NCI-H82 (cell line): ENCODE results near the gene OR1A1.
"Not testable (repeated sequence)": the region's sequence is repeated elsewhere in the genome, so short reads cannot be mapped to it uniquely, and the experiment has no call there.

ENCODE experiments used
- DNase-seq: peaks from one replicate; lab custom pipeline; 2025; lab: John Stamatoyannopoulos, UW

Gene OR1A1

DNA sequence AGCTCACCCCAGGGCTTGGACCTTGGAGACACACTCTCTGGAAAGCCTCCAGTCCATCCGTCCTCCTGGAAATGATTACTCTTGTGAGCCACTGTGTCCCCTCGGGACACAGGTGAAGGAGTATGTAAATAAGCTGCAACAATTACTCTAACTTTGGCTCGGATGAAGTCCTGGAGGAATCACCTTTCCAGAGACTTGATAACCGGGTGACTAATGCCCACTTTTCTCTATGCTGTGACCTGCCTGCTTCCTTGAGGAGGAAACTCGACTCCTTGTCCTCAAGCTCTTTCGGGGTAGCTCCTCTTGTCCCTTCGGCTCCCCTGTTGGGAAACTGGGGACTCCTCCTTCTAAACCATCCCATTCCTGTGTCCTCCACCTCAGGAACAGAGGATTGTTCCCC is at the start of gene OR1A1:
TSS of gene OR1A1 (plus strand) at position 301 of the 400 bp plus-strand sequence. CDS start 7,954 bp downstream, outside the sequence.
- DNase-seq: peak; percentile 8

GRCh38 chr17:3167574-3167973 is 39.9 kb upstream of the OR1A1 start:
- no peak for DNase-seq

DNA sequence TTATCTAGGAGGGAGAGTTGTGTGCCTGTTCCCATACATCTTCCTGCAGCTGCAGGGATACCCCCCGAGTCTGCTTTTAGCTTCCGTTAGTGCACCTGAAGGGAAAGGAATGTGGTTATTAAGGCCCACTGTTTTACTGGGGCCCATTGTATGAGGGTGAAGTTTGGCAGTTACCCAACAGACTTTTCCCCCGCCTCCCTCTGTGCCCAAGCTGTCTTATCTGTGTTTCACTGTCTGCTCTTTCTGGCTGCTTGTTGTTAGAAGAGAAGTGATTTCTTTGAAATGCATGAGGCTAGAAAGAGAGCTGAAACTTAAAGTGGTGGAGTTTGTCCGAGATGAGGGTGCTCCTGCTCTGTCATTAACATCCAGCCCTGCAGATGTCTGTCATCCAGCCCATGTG is 17.5 kb upstream of the OR1A1 start:
- DNase-seq: no peak

DNA sequence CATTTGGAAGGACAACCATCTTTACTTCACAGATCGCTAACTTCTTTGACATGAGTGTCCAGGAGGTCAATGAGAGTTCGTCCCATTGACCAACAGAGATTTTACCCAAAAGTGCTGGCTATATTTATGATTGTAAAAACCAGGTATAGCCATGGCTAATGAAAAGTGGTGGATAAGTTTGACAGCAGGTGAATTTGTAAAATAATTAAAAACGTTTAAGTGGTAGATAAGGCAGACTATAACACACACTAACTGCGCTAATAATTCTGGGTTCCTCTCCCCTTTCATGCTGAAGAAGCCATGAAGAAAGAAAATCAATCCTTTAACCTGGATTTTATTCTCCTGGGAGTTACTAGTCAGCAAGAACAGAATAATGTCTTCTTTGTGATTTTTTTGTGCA is 10.2 kb upstream of the OR1A1 start, which contains the start of gene OR1A2:
TSS of gene OR1A2 (plus strand) at position 301 of the 400 bp plus-strand sequence. CDS start at position 301, 0 bp downstream.
- DNase-seq: no peak

GRCh38 chr17:3208484-3208883 is 1.0 kb downstream of the OR1A1 start:
- DNase-seq: no peak

DNA sequence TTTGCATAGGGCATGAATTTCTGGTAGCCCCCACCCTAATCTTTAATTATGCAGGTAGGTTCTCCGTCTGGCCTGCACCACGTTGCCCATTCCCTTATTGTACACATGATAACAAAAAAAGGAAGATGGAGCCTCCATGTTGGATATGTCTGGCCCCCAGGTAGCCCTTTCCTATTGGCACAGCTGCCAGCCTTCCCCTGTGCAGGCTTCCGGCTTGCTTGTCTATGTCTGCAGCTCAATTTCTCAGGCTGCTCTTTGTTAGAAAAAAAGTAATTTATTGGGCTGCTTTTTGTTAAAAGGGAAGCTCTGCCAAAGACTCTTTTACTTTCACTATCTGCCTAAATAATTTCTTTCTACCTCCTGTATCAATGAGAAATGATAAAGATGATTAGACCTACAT is 5.5 kb downstream of the OR1A1 start:
- no peak for DNase-seq

DNA sequence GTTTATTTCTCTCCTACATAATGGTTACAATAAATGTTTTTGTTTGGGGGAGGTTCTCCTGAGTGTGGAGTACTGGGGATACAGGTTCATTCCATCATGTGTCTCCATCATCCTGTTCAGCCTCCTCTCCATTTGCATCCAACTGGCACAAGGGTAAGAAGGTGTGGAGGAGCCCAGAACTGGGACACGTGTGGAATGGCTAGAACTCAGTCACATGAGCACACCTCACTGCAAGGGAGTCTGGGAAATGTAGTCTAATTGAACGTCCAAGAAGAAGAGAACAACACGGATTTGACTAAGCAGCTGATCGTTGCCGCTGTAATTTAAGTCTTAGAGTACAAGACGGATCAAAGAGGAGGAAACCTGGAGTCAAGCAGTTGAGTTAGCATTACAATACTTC is 6.1 kb downstream of the OR1A1 start:
- DNase-seq: peak; percentile 57

GRCh38 chr17:3219978-3220377 is 12.5 kb downstream of the OR1A1 start:
- not testable (repeated sequence) for DNase-seq

DNA sequence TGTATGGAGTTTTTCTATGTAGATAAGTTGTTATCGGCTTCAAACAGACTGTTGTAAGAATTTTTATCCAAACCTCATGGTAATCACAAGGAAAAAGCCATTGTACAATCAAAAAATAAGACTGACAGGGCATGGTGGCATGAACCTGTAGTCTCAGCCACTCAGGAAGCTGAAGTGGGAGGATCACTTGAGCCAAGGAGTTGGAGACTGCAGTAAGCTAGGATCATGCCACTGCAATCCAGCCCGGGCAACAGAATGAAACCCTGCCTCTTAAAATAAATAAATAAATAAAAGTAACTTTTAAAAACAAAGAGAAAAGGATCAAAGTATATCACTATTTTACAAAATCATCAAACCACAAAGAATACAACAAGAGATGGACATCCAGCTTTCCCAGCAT is 14.4 kb downstream of the OR1A1 start:
- no peak for DNase-seq

DNA sequence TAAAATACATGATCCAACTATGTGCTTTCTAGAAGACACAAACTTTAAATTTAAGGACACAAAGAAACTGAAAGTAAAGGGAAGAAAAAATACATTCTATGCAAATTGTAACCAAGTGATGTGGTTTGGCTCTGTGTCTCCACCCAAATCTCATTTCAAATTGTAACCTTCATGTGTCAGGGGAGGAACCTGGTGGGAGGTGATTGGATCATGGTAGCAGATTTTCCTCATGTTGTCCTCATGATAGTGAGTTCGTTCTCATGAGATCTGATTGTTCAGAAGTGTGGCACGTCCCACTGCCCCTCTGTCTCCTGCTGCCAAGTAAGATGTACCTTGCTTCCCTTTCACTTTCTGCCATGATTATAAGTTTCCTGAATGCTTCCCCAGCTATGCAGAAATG is 15.0 kb downstream of the OR1A1 start:
- DNase-seq: no peak

DNA sequence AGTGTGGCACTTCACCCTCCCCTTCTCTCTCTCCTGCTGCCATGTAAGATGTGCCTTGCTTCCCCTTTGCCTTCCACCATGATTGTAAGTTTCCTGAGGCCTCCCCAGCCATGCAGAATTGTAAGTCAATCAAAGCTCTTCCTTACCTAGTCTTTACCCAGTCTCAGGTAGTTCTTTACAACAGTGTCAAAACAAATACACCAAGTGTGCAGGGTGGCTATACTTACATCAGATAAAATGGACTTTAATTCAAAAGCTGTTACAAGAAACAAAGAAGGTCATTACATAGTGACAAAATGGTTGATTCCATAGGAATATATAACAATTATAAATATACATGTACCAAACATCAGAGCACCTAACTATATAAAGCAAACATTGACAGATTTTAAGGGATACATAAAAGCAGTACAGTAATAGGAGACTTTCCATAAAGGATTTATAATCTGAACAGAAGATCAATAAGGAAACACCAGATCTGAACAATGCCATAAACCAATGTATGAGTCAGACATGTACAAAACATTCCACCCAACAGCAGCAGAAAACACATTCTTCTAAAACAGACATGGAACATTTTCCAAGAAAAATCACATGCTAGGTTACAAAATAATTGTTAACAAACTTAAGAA is 17.4 kb downstream of the OR1A1 start:
- DNase-seq: not testable (repeated sequence)

GRCh38 chr17:3232300-3232699 is 24.8 kb downstream of the OR1A1 start:
- DNase-seq: not testable (repeated sequence)

- DNase-seq: not testable (repeated sequence)
These were observed 31.2 kb downstream of the OR1A1 start for GRCh38 chr17:3238685-3239084.

GRCh38 chr17:3241044-3241443 is 33.6 kb downstream of the OR1A1 start:
- DNase-seq: not testable (repeated sequence)

DNA sequence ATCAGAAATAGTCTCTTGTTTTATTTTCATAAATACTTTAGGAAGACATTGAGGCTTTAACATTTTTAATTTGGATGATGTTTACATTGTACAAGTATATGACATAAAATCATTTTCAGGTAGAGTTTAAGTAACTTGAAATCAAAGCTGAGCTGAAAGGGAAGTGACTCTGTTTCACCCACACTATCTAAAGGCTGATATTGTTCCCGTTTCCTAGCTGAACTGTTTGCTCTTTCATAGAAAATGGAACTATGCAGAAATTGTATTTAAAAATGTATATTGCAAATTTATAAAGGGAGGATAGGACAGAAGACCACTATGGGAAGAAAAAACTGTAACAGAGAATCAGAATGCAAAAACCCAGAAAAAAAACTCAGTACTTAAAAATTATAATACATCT is 37.4 kb downstream of the OR1A1 start:
- not testable (repeated sequence) for DNase-seq

DNA sequence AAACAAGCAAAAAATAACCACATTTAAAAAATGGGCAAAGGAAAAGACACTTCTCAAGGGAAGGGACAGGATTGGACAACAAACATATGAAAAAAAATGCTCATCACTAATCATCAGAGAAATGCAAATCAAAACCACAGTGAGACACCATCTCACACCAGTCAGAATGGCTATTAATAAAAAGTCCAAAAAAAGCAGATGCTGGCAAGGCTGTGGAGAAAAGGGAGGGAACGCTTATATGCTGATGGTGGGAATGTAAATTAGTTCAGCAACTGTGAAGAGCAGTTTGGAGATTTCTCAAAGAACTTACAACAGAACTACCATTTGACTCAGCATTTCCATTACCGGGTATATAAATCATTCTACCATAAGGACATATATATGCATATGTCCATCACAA is 41.5 kb downstream of the OR1A1 start:
- DNase-seq: not testable (repeated sequence)

DNA sequence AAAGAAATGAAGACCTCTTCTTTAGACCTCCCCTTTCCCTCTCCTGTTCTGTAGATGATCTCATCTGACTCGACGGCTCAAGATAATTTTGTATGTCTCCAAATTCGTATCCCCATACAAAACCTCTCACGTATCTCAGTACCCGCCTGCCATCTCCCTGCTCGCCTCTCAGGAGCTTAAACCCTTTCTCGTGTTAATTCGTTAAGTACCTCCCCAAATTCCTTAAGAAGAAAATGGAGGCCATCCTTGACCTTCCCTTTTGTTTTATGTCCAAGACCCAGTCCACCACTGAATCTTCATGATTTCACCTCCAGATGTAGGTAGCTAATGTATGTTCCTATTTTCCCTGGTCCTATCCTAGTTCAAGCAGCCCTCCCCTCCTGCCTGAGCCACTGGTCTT is 49.1 kb downstream of the OR1A1 start:
- DNase-seq: no peak

- DNase-seq: no peak
These were observed 52.7 kb downstream of the OR1A1 start for GRCh38 chr17:3260163-3260562.

- DNase-seq: no peak
These were observed 53.1 kb downstream of the OR1A1 start for GRCh38 chr17:3260600-3260999.
